K562 (cell line): ENCODE results near the gene VWDE. TPM values are rescaled to one million over a fixed set of nuclear protein-coding genes. Genes with fewer than 3 reads are reported as not detected.

Experiments used
- ATAC-seq: fragments of 200-7000 bp; cut with Tn5 transposase; 3 replicates; pipeline ENCODE4 v1.9.1; 2020; ENCODE audit warnings: moderate library complexity
- BruUV-seq: library from RNA; stranded (reverse); fragments of 400-500 nt; replicated peaks from 2 replicates; lab custom pipeline; 2021; lab: Mats Ljungman, UMichigan
- CTCF ChIA-PET: fragments of 300-600 bp; formaldehyde crosslinking; extraction: SDS; loops from one replicate; lab custom pipeline; 2021; ENCODE audit warnings: low intra/inter-chr PET ratio; lab: Yijun Ruan, JAX
- POLR2A ChIA-PET: fragments of 300-600, 350-650 bp; sonication (Branson Sonifier 250); formaldehyde crosslinking; extraction: SDS; loops from one replicate; lab custom pipeline; 2021; ENCODE audit warnings: antibody characterized with exemption, inconsistent platforms; lab: Yijun Ruan, JAX
- DNase-seq, 4 experiments: peaks; one replicate each; pipeline versions ENCODE4 v3.0.0 to v3.0.0-alpha.2; 2011 to 2018; ENCODE audit warnings: low spot score in 3 of 4, mixed read lengths in 3 of 4; ENCODE audit errors: extremely low read depth in 1 of 4
- FAIRE-seq: peaks from 2 replicates; lab custom pipeline; 2011; peaks lifted over from hg19 to GRCh38; lab: Jason Lieb, UNC
- H2AFZ ChIP-seq: 2 replicates; pipeline ENCODE4 v1.6.0; 2011; ENCODE audit warnings: low read depth, low read length, control low read depth, inconsistent platforms
- H3K27ac ChIP-seq: fragments of 200-600 bp; 3 replicates; pipeline ENCODE4 v1.8.0; 2011; ENCODE audit warnings: low read depth, mild to moderate bottlenecking, control low read depth, inconsistent platforms, low read length, moderate library complexity, mixed read lengths; ENCODE audit errors: extremely low read depth
- H3K27me3 ChIP-seq, 2 experiments: fragments of 300-600 bp in 1 of 2; 2 replicates in 1 of 2; 3 replicates in 1 of 2; pipeline versions ENCODE4 v1.6.0 to v1.8.0; 2011; ENCODE audit warnings: inconsistent platforms in 2 of 2, low read length in 2 of 2, mild to moderate bottlenecking in 1 of 2, mixed read lengths in 1 of 2, moderate library complexity in 1 of 2; ENCODE audit not compliant: control insufficient read depth in 2 of 2, insufficient read depth in 2 of 2
- H3K36me3 ChIP-seq: fragments of 300-600 bp; 3 replicates; pipeline ENCODE4 v1.8.0; 2011; ENCODE audit warnings: mild to moderate bottlenecking, low read length, inconsistent platforms; ENCODE audit not compliant: control insufficient read depth, insufficient read depth
- H3K4me1 ChIP-seq, 2 experiments: fragments of 200-600 bp in 1 of 2; replicated peaks in 1 of 2; 2 replicates in 1 of 2; 3 replicates in 1 of 2; pipeline versions ENCODE4 v1.5.1 to v1.8.0; 2011; ENCODE audit warnings: inconsistent platforms in 2 of 2, low read length in 2 of 2, mild to moderate bottlenecking in 1 of 2, mixed read lengths in 1 of 2, moderate library complexity in 1 of 2; ENCODE audit not compliant: control insufficient read depth in 2 of 2, insufficient read depth in 2 of 2
- H3K4me2 ChIP-seq: 2 replicates; pipeline ENCODE4 v1.6.1; 2011; ENCODE audit warnings: low read length, control low read depth, inconsistent platforms, mixed read lengths; ENCODE audit not compliant: insufficient read depth
- H3K4me3 ChIP-seq: fragments of 200-600 bp; sonication (generic), shearing (Covaris generic); 2 replicates; pipeline ENCODE4 v1.5.1; 2016; ENCODE audit warnings: control low read depth, inconsistent platforms
- H3K79me2 ChIP-seq: fragments of 200-600 bp; 3 replicates; pipeline ENCODE4 v1.8.0; 2011; ENCODE audit warnings: low read length, inconsistent platforms; ENCODE audit not compliant: control insufficient read depth, insufficient read depth
- H3K9ac ChIP-seq, 2 experiments: 2 replicates each; pipeline versions ENCODE4 v1.6.0 to v1.6.1; 2011; ENCODE audit warnings: low read depth in 2 of 2, low read length in 2 of 2, control low read depth in 1 of 2, inconsistent platforms in 1 of 2, mild to moderate bottlenecking in 1 of 2, mixed read lengths in 1 of 2; ENCODE audit not compliant: insufficient read depth in 1 of 2
- H3K9me1 ChIP-seq: one replicate; pipeline ENCODE4 v1.6.0; 2011; ENCODE audit warnings: inconsistent platforms, mild to moderate bottlenecking, low read length, moderate library complexity; ENCODE audit not compliant: control insufficient read depth, insufficient read depth
- H3K9me3 ChIP-seq: replicated peaks from 2 replicates; pipeline ENCODE4 v1.5.1; 2011; ENCODE audit warnings: low read depth, low read length, inconsistent platforms; ENCODE audit not compliant: control insufficient read depth, insufficient read depth
- H4K20me1 ChIP-seq: replicated peaks from 2 replicates; pipeline ENCODE4 v1.6.1; 2011; ENCODE audit warnings: low read length, inconsistent platforms, mixed read lengths; ENCODE audit not compliant: control insufficient read depth, insufficient read depth
- SMAD4 ChIP-seq: fragments of 250-450 bp; sonication (Bioruptor Pico); conservative IDR thresholded peaks from 2 replicates; pipeline ENCODE4 v1.8.0; 2021; ENCODE audit warnings: inconsistent platforms, mild to moderate bottlenecking, moderate library complexity
- ZNF224 ChIP-seq: sonication (generic); formaldehyde crosslinking; IDR thresholded peaks from 2 replicates; pipeline ENCODE4 v1.8.0; 2022; ENCODE audit warnings: mild to moderate bottlenecking, missing genetic modification reagents
- ZNF785 ChIP-seq: fragments of 250-450 bp; sonication (Bioruptor Pico); IDR thresholded peaks from 2 replicates; pipeline ENCODE4 v1.4.0; 2020; ENCODE audit warnings: mild to moderate bottlenecking
- WGBS: fragments of 100-300 bp; shearing (Covaris generic); methylation state at CpG from one replicate; pipeline ENCODE4 v1.1.6; 2016; ENCODE audit warnings: low coverage, mixed read lengths; ENCODE audit not compliant: insufficient coverage; ENCODE audit errors: missing lambda C conversion rate; 5-methylcytosine and 5-hydroxymethylcytosine counted together
- in situ Hi-C: fragments of 300-500 bp; cut with MboI; formaldehyde crosslinking; loops from 4 replicates; pipeline ENCODE4 v1.15.0; 2018; ENCODE audit warnings: inconsistent platforms, mixed read lengths
- intact Hi-C: fragments of 100-400 bp; cut with micrococcal nuclease; formaldehyde crosslinking; loops from 2 replicates; pipeline ENCODE4 v1.14.2; 2022
- polyA plus RNA-seq, 8 experiments: library from polyadenylated mRNA; depleted of rRNA in 4 of 8; stranded (reverse) in 5 of 8; unstranded in 3 of 8; fragments of >200 nt; fragmentation: Nextera tagmentation in 2 of 8; fragmentation: Illumina TruSeq in 1 of 8; extraction: Ambion mirVana in 2 of 8; extraction: Trizol in 1 of 8; gene quantifications; 2 replicates each; pipeline versions ENCODE4 v1.2.1 to v1.2.3, GENCODE V29; 2011 to 2014; ENCODE audit warnings: inconsistent platforms in 1 of 8, missing spikeins in 1 of 8
- total RNA-seq, 7 experiments: library from RNA; depleted of rRNA in 6 of 7; stranded (reverse); fragments of >200 nt in 6 of 7; fragmentation: Illumina TruSeq in 2 of 7; extraction: Trizol in 2 of 7; gene quantifications; 2 replicates each; pipeline versions ENCODE4 v1.2.1 to v1.2.3, GENCODE V29; 2011 to 2021; ENCODE audit warnings: low replicate concordance in 1 of 7
- TF ChIP-seq, protein P1 (sequence below): fragments of 450-650 bp; IDR thresholded peaks from 2 replicates; pipeline ENCODE4 v1.6.1; 2017; ENCODE audit warnings: antibody characterized with exemption
- TF ChIP-seq, protein P2 (sequence below): fragments of 450-650 bp; formaldehyde crosslinking; IDR thresholded peaks from 2 replicates; pipeline ENCODE4 v1.4.0; 2022; ENCODE audit warnings: mild to moderate bottlenecking, moderate library complexity

VWDE gene
- total and polyA plus RNA-seq, 9 of the 15 experiments (the other 6 are each of a cell fraction or from before 2014, with no cell fraction given) = 40.6 to 162 (median 95.2) TPM

DNA sequence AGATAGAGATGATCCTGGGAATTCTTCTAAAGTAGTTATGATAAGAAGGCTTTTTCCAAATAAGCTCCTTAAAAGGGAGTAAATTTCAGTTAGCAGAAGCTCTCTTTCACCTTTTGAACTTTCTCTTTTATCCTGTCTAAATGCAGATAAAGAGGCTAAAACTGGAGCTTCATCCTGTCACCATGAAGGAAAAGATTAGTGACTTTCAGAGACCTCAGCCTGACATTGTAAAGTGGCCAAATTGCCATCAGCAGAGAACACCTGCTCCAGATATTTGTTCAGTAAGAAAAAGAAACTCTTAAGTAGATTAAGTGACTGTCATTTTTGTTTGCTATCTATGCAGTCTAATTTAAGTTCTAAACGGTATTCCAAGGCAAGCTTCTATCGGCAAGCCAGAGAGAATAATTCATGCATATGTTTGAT is 18.3 kb downstream of the VWDE start (continued):
- TF ChIP-seq SMAD4 (CRISPR knock-in tag) = peak; percentile 92
- TF ChIP-seq, protein P1, sequence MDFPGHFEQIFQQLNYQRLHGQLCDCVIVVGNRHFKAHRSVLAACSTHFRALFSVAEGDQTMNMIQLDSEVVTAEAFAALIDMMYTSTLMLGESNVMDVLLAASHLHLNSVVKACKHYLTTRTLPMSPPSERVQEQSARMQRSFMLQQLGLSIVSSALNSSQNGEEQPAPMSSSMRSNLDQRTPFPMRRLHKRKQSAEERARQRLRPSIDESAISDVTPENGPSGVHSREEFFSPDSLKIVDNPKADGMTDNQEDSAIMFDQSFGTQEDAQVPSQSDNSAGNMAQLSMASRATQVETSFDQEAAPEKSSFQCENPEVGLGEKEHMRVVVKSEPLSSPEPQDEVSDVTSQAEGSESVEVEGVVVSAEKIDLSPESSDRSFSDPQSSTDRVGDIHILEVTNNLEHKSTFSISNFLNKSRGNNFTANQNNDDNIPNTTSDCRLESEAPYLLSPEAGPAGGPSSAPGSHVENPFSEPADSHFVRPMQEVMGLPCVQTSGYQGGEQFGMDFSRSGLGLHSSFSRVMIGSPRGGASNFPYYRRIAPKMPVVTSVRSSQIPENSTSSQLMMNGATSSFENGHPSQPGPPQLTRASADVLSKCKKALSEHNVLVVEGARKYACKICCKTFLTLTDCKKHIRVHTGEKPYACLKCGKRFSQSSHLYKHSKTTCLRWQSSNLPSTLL = no peak
- TF ChIP-seq, protein P2, sequence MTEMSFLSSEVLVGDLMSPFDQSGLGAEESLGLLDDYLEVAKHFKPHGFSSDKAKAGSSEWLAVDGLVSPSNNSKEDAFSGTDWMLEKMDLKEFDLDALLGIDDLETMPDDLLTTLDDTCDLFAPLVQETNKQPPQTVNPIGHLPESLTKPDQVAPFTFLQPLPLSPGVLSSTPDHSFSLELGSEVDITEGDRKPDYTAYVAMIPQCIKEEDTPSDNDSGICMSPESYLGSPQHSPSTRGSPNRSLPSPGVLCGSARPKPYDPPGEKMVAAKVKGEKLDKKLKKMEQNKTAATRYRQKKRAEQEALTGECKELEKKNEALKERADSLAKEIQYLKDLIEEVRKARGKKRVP (CRISPR knock-in tag) = 0 out of 2 replicates have a peak, but pooled peaks have one; percentile 18

DNA sequence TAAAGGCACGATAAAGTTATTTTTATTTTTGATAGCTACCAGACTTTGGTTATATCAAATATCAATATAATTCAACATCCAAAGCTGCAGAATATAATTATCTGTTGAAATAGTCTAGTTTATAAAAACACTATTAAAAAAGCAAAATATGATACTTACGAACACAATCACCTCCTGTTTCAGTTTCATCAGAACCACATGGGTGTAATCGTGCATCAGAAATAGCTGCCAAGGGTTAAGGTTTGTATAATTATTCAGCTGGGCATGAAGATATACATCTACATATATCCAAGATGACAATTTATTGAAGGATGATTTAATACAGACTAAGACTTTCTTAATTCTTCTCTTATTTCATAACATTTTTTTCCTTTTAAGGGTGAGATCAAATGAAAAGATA is 20.3 kb downstream of the VWDE start:
- Histone ChIP-seq H3K9me1 (no peaks in the 10 kb centered on the region), H3K36me3 (peaks cover 75% of the 10 kb centered on the region), H3K4me1 (peaks cover 12 to 29% of the 10 kb centered on the region in 2 experiments), H3K27me3 (no peaks in the 10 kb centered on the region), H3K27ac (no peak overlapping the region), H4K20me1 (no peaks in the 10 kb centered on the region), H3K9me3 (no peaks in the 10 kb centered on the region), H2AFZ (no peak overlapping the region), H3K4me2 (no peak overlapping the region), H3K4me3 (no peak overlapping the region), H3K79me2 (peaks cover 73% of the 10 kb centered on the region)
- no peak for FAIRE-seq
- intact Hi-C loops = loop anchor here (10.0 kb wide), 1 partner anchor 201 kb away; no protein-coding TSS in a partner anchor
- 92% methylated on average over 3 of the region's 3 CpGs for WGBS
- CTCF ChIA-PET = no interaction called here
- BruUV-seq = no TSS peak
- in situ Hi-C loops = no loop called here
- POLR2A ChIA-PET = interaction anchor here (1.2 kb wide), 1 partner anchor 20 kb away, joined by 7 read pairs; the partner anchor contains the start of gene VWDE
- ATAC-seq = no peak
- no peak for DNase-seq
- no peak for TF ChIP-seq ZNF224 (CRISPR knock-in tag)
- TF ChIP-seq ZNF785 = no peak
- TF ChIP-seq, all 486 proteins: peak for 0
- no peak overlapping the region for H3K9ac ChIP-seq
